HG02642 (cell line): ENCODE data around the gene ZNF213.

ENCODE experiments used
- ATAC-seq: cut with Tn5 transposase; IDR thresholded peaks from one replicate; pipeline ENCODE4 v1.9.1; 2021; ENCODE audit warnings: mild to moderate bottlenecking; ENCODE audit not compliant: unreplicated experiment, poor library complexity

ZNF213 gene, protein sequence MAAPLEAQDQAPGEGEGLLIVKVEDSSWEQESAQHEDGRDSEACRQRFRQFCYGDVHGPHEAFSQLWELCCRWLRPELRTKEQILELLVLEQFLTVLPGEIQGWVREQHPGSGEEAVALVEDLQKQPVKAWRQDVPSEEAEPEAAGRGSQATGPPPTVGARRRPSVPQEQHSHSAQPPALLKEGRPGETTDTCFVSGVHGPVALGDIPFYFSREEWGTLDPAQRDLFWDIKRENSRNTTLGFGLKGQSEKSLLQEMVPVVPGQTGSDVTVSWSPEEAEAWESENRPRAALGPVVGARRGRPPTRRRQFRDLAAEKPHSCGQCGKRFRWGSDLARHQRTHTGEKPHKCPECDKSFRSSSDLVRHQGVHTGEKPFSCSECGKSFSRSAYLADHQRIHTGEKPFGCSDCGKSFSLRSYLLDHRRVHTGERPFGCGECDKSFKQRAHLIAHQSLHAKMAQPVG

DNA sequence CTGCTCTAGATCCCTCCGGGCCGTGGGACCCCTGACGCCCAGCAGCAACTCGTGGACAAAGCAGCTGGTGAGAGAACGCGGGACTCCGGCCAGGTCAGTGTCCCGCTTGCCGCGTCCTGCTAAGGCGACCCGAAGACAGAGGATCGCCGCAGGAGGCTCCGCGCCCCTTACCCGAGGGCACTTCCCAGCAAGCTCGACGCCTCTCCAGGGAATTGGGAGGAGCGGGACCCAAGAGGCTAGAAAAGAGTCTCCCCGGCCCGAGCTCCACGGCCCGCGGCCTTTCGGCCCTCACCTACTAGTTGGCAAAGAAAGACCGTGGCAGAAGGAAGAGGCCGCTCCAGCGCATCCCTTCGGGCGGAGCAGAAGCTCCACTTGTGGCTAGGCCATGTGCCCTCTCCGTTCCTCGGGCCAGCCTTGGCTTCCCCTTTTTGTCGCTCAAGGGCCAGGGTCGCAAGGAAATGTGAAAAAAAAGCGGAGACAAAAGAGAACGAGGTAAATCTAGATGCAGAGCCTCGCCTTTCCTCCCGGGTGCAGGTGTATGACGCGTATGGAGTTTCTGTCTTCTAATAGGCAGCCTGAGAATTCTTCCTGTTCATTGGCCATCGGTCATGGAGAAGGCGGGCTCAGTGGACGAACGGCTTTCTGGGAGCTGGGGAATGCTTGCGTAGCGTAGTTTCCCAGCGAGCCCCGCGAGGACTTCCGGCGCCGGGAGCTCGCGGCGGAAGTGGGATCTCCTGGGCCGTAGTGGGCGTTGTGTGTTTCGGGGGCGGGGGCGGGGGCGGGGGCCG is at the start of gene ZNF213:
TSS of gene ZNF213 (plus strand) at position 692 of the 788 bp plus-strand sequence. CDS start 2,252 bp downstream, outside the sequence.
- ATAC-seq: peak; percentile 91

DNA sequence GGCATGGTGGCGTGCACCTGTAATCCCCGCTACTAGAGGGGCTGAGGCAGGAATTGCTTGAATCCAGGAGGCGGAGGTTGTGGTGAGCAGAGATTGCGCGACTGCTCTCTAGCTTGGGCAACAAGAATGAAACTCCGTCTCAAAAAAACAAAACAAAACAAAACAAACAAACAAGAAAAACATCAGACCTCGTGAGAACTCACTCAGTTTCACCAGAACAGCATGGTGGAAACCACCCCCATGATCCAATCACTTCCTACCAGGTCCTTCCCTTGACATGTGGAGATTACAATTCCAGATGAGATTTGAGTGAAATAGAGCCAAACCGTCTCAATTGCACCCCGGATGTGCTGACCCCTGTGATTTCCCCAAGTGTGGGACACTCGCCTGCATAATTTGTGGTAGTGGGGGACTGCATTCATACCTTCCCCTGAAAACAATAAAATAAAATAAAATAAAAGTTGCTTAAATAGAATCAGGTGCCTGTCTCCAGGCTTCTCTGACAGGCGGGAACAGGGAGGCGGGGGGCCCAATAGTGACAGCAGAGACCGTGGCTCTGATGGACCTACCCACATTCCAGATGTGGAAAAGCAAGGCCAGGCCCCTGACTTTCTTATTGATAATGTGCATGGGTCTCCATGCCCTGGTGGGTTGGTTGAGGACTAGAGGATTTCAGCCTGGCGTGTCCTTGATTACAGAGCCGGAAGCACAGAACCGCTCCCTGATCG is 48.8 kb upstream of the ZNF213 start:
- ATAC-seq: no peak

DNA sequence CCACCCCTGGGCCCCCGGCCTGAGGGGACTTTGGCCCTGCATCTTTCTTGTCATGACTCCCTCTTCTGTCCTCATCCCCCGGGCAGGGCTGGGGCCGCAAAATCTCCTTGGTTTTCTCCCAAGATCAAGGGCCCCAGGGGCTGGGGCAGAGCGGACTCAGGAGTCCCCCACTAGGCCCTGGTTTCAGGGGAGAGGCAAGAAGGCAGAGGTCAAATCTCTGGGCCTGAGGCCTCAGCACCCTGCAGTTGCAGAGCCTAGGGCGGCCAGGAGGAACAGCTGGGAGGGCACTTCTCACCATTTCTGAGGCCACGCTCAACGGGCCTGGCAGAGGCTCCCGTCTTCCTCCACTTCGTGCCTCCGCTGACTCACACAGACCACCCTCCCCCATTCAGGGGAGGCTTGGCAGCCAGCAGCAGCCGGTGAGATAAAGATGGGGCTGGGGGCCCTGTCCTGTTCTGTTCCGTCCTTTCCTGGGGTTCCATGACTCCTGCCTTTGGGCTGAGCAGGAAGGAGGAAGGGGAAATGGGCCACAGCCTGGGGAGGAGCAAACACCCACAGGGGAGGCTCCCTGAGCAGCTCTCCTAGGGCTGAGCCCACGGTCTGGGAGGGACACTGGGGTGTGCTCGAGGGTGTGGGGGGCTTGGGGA is 48.1 kb upstream of the ZNF213 start:
- ATAC-seq: no peak

DNA sequence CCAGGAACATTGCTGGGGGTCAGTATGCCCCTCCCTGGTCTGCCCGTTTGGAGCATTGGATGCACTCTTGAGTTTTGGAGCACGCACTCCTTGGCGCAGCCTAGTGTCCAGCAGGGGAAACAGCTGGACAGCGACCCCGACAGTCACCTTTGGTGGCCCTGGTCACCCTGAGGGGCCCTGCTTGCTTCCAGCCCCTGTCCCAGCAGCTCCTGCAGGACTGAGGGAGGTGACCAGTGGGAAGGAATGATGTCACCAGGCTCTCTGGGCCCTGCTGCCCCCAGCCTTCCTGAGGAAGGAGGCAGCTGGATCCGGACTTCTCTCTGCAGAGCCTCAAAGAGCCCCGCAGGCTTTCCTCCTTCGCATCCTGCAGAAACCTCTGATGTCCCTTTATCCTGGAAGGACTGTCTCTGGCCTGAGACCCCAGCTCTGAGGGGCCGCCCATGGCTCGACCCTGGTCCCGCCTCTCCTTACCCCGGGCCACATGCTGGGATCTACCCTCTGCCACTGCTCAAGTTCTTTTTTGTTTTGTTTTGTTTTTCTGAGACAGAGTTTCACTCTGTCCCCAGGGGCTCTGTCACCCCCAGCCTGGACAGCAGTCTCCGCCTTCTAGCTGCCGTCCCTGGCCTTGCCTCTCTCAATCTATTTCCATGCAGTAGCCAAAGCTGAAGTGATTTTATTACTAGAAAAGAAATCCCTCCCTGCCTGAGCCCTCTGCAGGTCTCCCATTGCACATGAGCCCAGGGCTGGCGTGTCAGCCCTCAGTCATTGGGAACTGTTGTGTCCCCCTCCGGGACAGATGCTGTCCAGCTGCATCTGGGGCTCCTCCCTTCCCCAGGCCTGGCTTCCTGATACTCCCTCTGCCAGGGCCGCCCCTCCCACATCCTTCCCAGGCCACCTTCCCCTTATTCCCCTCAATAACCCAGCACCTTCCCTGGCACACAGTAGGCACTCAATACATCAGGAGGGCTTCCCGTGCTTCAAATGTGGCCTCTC is 47.3 kb upstream of the ZNF213 start:
- ATAC-seq: no peak

DNA sequence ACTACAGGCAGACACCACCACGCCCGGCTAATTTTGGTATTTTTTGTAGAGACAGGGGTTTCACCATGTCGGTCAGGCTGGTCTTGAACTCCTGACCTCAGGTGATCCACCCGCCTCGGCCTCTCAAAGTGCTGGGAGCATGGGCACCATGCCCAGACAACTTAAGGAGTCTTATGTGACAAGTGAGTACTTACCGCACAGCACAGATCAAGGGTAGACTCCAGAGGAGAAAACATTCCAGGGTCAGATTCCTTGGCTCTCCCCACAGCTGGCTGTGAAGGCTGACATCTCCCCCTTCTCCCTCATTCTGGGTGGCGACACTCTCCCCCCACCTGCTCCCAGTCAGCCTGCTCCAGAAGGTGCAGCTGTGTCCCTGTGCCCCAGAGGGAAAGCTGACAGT is 46.4 kb upstream of the ZNF213 start:
- no peak for ATAC-seq

DNA sequence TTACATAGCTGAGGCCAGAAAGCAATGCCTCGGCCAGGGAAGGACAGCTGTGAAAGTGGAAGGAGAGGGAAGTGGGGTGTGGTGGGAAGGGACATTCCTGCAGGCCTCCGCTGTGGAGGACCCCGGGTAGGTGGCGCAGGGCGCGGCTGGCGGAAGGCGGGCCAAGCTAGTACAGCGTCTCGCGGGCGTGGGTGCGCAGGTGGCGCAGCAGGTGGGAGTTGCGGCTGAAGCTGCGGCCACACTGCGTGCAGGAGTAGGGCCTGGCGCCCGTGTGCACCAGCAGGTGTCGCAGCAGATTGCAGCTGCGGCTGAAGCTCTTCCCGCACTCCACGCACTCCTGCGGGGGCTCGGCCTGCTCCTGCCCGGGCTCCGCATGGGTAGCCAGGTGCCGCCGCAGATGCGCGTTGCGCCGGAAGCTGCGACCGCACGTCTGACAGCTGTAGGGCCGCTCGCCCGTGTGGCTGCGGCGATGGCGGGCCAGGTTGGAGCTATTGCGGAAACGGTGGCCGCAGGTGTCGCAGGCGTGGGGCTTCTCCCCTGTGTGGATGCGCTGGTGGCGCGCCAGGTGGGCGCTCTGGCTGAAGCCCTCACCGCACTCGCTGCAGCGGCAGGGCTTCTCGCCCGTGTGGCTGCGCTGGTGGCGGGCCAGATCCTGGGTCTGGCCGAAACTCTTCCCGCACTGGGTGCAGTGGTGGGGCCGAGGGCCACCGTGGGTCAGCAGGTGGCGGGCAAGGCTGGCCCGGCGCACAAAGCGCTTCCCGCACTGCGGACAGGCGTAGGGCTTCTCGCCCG is 45.7 kb upstream of the ZNF213 start:
- ATAC-seq: no peak

DNA sequence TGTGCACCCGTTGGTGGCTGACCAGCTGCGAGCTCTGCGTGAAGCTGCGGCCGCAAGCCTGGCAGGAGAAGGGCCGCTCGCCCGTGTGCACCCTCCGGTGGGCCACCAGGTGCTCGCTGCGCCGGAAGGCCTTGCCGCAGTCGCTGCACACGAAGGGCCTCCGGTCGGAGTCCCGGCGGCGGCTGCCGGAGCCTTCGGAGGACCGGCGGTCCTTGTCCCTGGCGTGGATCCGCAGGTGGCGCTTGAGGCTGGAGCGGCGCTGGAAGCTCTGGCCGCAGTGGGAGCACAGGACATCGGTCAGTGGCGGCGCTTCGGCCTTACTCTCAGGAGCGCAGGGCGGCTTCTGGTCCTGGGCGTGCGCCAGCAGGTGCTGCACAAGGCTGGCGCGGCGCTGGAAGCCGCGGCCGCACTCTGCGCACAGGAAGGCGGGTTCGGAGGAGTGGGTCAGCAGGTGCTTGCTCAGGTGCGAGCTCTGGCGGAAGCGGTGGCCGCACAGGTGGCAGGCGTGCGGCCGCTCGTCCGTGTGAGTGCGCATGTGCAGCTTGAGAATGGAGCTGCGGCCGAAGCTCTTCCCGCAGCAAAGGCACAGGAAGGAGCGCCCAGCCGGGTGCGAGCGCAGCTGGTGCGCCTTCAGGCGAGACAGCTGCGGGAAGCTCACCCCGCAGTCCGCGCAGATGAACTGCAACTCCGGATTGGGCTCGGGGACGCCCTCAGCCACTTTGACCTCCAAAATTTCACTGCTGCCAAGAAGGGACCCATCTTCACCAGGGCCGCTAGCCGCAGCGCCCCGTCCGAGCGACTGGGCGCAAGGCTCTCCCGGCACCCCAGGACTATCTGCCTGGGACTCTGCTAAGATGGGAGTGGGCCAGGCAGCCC is 44.9 kb upstream of the ZNF213 start:
- ATAC-seq: no peak

DNA sequence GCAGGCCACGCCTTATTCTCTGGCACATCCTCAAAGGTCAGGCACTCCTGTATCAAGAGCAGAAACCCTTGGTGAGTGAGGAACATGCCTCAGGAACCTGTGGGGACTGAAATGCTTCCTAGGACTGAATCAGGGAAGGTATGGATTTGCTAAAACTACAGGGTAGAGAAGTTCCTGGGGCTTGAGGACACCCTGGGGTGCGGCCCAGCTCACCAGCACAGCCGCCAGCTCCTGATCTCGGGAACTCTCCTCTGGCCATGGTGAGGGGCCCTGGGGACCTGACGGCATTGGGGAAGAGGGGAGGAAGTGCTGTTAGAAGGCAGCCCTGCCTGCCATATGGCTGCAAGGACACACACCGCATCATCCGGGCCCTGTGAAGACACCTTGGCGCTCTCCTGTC is 43.3 kb upstream of the ZNF213 start:
- ATAC-seq: no peak

DNA sequence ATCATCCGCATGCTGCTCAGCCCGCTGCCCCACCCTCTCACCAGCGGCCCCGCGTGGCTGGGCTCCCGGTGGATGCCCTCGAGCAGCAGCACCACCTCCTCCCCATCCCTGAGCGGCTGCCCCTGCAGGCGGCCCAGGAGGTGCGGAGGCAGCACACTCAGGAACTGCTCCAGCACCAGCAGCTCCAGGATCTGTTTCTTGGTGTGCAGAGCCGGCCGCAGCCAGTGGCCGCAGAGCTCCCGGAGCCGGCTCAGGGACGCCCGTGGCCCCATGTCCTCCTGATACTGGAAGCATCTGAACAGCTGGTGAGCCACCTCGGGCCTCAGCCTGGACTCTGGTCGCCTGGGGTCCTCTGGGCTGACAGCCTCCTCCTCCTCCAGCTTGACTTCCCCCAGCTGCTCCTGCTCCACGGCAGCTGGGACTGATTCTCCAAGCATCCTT is 42.3 kb upstream of the ZNF213 start:
- no peak for ATAC-seq

DNA sequence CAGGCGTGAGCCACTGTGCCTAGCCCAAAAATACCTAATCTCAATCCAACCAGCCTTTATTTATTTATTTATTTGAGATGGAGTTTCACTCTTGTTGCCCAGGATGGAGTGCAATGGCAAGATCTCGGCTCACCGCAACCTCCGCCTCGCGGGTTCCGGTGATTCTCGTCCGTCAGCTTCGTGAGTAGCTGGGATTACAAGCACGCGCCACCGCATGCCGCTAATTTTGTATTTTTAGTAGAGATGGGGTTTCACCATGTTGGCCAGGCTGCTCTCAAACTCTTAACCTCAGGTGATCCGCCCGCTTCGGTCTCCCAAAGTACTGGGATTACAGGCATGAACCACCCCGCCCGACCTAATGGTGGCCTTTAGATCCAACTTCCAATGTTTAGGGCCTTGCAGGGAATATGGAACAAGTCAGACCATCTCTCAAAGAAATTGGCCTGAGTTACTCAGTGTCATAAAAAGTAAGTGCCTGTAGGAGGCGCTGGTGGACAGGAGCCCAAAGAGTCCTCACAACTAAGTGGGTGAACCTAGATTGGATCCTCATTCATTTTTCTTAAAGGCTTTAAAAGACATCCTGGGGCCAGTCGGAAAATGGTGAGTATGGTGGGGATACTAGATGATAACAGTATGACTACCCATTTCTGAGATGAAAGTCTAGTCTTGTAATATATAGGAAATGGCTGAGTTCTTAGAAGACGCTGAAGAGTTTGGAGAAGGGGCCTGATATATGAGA is 40.4 kb upstream of the ZNF213 start:
- ATAC-seq: no peak

DNA sequence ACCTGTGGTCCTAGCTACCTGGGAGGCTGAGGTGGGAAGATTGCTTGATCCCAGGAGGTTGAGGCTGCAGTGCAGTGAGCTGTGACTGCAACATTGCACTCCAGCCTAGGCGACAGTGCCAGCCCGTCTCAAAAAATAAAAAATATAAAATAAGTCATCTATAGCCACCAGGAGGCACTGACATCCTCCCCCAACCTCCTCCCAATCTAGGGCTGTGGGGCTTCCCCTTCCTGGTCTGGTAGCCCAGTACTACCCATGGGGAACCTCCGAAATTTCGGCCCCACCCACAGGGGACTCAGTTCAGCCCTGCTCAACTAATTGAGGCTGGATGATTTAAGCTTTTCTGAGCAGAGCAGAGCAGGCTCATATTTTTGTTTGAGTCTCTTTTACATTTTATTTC is 39.0 kb upstream of the ZNF213 start:
- peak; percentile 60 for ATAC-seq

DNA sequence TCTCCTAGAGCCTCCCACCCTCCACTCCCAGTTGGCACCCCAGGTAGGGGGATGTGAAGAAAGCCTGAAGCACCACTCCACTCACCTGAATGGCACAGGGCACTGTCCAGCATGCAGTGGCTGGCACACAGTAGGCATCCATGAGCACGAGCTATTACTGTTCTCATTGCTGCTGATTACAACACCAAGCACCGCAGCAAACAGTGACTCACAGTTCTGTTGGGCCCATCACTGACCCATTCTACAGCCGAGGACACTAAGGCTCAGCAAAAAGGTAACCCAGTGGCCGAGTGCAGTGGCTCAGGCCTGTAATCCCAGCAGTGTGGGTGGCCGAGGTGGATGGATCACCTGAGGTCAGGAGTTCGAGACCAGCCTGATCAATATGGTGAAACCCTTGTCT is 38.5 kb upstream of the ZNF213 start:
- no peak for ATAC-seq

DNA sequence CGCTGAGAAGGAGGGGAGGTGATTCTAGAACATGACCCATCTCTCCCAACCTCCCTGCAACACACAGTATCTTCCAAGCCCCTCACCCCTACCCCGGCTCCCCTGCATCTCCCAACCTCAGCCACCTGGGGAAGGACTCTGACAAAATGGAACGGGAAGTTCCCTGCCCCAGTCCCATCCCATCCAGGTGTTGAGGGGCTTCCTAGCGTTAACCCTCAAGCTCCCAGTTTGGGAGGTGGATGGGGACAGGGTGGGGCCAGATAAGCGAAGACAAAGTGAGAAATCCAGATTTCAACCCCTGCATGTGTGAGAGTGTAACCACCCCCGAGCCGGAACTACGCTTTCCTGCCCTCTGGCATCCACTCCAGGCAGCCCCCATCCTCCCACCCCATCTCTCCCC is 37.6 kb upstream of the ZNF213 start:
- ATAC-seq: no peak

DNA sequence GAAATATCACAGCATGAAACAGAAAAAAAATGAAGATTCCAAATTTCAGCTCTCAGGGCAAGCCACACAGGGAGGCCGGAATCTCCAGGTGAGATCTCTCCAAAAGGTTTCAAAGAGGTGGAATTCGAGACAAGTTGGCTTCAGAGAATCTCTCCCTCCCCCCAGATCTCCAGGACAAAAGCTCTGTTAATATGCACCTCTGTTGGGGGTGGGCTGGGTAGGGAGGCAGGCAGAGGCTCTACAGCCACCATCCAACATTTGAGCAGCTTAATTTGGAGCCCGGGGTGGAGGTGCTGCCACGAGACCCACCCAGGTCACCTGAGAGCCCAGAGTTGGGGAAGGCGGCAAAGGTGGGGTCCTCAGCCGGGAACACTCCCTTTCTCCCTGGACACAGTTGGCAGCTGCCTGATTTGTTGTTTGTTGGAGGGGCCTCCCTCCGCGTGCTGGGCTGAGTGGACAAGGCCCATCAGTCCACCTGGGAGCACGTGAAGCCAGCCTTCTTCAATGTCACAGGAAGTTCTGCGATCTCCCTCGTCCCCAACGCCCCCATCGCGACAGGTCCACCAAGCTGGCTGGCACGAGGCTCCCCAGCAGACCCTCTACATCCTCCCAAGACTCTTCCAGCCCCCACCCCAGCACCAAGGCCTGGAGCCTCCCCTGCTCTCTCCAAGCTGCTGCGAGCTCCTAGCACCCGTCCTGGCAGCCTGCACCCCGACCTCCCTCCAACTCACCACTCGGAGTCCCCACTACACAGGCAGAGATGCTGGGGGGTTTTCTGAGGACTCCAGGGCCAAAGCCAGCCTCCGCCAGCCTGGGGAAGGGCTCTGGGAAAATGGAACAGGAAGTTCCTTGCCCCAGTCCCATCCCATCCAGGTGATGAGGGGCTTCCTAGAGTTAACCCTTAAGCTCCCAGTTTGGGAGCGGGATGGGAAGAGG is 36.1 kb upstream of the ZNF213 start, which contains the start of gene ZSCAN10:
TSS of gene ZSCAN10 (minus strand) at position 836 of the 936 bp plus-strand sequence. CDS start 6,357 bp downstream, outside the sequence.
- ATAC-seq: no peak

DNA sequence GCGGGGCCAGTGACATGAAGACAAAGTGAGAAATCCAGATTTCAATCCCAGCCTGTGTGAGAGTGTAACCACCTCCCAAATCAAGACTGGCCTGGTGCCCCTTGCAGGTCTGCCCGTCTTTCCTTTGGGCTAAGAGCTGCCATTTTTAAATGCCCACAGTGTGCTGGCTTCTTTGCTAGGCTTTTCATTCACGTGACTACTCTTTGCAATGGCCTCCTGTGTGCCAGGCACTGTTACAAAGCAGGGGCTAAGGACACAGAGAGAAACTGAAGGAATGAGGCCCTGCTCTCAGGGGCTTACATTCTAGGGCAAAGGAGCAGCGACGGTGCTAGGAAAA is 35.5 kb upstream of the ZNF213 start:
- no peak for ATAC-seq
